ENCODE results near the gene PLD6.

The PLD6 gene

DNA sequence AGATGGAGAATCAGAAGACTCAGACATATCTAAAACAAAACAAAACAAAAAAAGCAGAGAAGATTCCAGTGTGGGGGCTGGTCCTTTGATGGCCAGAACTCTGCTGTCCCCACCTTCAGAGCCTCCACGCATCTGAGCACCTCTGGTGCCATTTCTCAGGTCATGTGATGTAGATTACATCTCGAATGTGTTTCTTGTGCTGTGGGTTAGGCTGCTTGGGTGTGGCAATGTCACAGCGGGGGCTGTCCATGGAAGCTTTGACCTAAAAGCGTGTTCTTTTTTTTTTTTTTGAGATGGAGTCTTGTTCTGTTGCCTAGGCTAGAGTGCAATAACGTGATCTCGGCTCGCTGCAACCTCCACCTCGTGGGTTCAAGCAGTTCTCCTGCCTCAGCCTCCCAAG is 51.2 kb downstream of the PLD6 start:
- Histone ChIP-seq H3K9me3 (ENCODE audit: control insufficient read depth in 5 of 5, low read length in 5 of 5) (no peaks in the 10 kb centered on the region), H3K4me1 (ENCODE audit: control insufficient read depth in 5 of 5, insufficient read depth in 5 of 5, low read length in 5 of 5) (peaks cover 9 to 31% (median 25%) of the 10 kb centered on the region in 5 donors), H3K36me3 (ENCODE audit: control insufficient read depth in 5 of 5, insufficient read depth in 5 of 5, low read length in 5 of 5) (peaks cover 0 to 90% (median 86%) of the 10 kb centered on the region in 5 donors), H3K27me3 (ENCODE audit: control insufficient read depth in 5 of 5, insufficient read depth in 4 of 5, low read length in 5 of 5) (no peaks in the 10 kb centered on the region), H3K9ac (ENCODE audit: low read length in 5 of 5) (no peak overlapping the region), H3K27ac (ENCODE audit: low read depth, low read length) (no peak overlapping the region), H3K4me3 (ENCODE audit: low read depth in 1 of 5, low read length in 5 of 5) (no peak overlapping the region)

- H3K27ac ChIP-seq (ENCODE audit: low read depth, low read length) = no peak overlapping the region
- no peak overlapping the region for H3K9ac ChIP-seq (ENCODE audit: low read length in 5 of 5)
- peaks cover 9 to 31% (median 25%) of the 10 kb centered on the region in 5 donors for H3K4me1 ChIP-seq (ENCODE audit: control insufficient read depth in 5 of 5, insufficient read depth in 5 of 5, low read length in 5 of 5)
- H3K9me3 ChIP-seq (ENCODE audit: control insufficient read depth in 5 of 5, low read length in 5 of 5) = no peaks in the 10 kb centered on the region
- no peaks in the 10 kb centered on the region for H3K27me3 ChIP-seq (ENCODE audit: control insufficient read depth in 5 of 5, insufficient read depth in 4 of 5, low read length in 5 of 5)
- H3K4me3 ChIP-seq (ENCODE audit: low read depth in 1 of 5, low read length in 5 of 5) = no peak overlapping the region
- peaks cover 0 to 90% (median 85%) of the 10 kb centered on the region in 5 donors for H3K36me3 ChIP-seq (ENCODE audit: control insufficient read depth in 5 of 5, insufficient read depth in 5 of 5, low read length in 5 of 5)
Observed at GRCh38 chr17:17154556-17154955, 51.6 kb downstream of the PLD6 start.

- Histone ChIP-seq H3K4me1 (ENCODE audit: control insufficient read depth in 5 of 5, insufficient read depth in 5 of 5, low read length in 5 of 5) (peaks cover 9 to 31% (median 25%) of the 10 kb centered on the region in 5 donors), H3K27ac (ENCODE audit: low read depth, low read length) (no peak overlapping the region), H3K9ac (ENCODE audit: low read length in 5 of 5) (no peak overlapping the region), H3K4me3 (ENCODE audit: low read depth in 1 of 5, low read length in 5 of 5) (no peak overlapping the region), H3K9me3 (ENCODE audit: control insufficient read depth in 5 of 5, low read length in 5 of 5) (no peaks in the 10 kb centered on the region), H3K36me3 (ENCODE audit: control insufficient read depth in 5 of 5, insufficient read depth in 5 of 5, low read length in 5 of 5) (peaks cover 1 to 86% (median 78%) of the 10 kb centered on the region in 5 donors), H3K27me3 (ENCODE audit: control insufficient read depth in 5 of 5, insufficient read depth in 4 of 5, low read length in 5 of 5) (no peaks in the 10 kb centered on the region)
Observed at GRCh38 chr17:17153709-17154108, 52.4 kb downstream of the PLD6 start.

DNA sequence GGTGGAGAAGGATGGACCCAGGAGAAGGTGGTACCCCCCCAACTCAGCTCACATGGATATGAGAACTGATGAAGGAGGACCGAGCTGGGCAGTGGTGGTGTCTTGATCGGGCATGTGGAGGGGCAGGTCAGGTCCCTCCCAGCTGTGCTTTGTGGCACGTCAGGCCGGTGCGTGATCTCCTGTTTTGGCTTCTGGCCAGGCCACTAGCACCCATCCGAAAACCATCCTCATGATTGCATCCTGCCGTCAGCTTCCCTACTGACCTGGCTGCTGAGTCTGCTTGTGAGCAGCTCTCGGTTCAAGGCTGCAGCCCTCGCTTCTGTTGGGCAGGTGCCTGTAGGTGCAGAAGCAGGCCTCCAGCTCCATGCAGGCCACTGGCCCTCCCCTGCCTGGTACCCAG is 53.1 kb downstream of the PLD6 start:
- H3K9ac ChIP-seq (ENCODE audit: low read length in 5 of 5) = no peak overlapping the region
- H3K27ac ChIP-seq (ENCODE audit: low read depth, low read length) = peak overlapping the region; percentile 90
- no peaks in the 10 kb centered on the region for H3K27me3 ChIP-seq (ENCODE audit: control insufficient read depth in 5 of 5, insufficient read depth in 4 of 5, low read length in 5 of 5)
- peaks cover 9 to 31% (median 25%) of the 10 kb centered on the region in 5 donors for H3K4me1 ChIP-seq (ENCODE audit: control insufficient read depth in 5 of 5, insufficient read depth in 5 of 5, low read length in 5 of 5)
- H3K4me3 ChIP-seq (ENCODE audit: low read depth in 1 of 5, low read length in 5 of 5) = no peak overlapping the region
- no peaks in the 10 kb centered on the region for H3K9me3 ChIP-seq (ENCODE audit: control insufficient read depth in 5 of 5, low read length in 5 of 5)
- peaks cover 4 to 84% (median 73%) of the 10 kb centered on the region in 5 donors for H3K36me3 ChIP-seq (ENCODE audit: control insufficient read depth in 5 of 5, insufficient read depth in 5 of 5, low read length in 5 of 5)

DNA sequence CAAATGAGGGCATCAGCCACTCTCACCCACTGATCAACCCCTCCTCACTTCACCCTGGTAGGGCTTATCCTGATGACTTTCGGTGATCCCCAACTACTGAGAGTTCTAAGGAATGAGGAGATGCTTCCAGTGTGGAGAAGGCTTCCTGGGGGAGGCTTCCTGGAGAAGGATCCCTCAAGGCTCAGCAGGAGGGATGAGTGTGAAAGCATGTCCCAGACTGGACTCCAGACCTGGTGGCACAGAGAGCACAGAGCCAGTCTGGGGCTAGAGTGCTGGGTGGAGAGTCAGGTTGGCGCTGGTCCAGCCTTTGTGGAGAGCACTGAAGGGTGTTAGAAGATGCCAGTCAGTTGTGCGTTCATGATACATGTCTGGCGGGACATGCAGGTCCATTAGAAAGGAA is 53.7 kb downstream of the PLD6 start:
- Histone ChIP-seq H3K4me1 (ENCODE audit: control insufficient read depth in 5 of 5, insufficient read depth in 5 of 5, low read length in 5 of 5) (peaks cover 9 to 31% (median 25%) of the 10 kb centered on the region in 5 donors), H3K36me3 (ENCODE audit: control insufficient read depth in 5 of 5, insufficient read depth in 5 of 5, low read length in 5 of 5) (peaks cover 4 to 87% (median 76%) of the 10 kb centered on the region in 5 donors), H3K27me3 (ENCODE audit: control insufficient read depth in 5 of 5, insufficient read depth in 4 of 5, low read length in 5 of 5) (no peaks in the 10 kb centered on the region), H3K4me3 (ENCODE audit: low read depth in 1 of 5, low read length in 5 of 5) (no peak overlapping the region), H3K27ac (ENCODE audit: low read depth, low read length) (peak overlapping the region; percentile 90), H3K9ac (ENCODE audit: low read length in 5 of 5) (peak overlapping the region in 2 of 5 donors; percentile 19 to 23), H3K9me3 (ENCODE audit: control insufficient read depth in 5 of 5, low read length in 5 of 5) (no peaks in the 10 kb centered on the region)

DNA sequence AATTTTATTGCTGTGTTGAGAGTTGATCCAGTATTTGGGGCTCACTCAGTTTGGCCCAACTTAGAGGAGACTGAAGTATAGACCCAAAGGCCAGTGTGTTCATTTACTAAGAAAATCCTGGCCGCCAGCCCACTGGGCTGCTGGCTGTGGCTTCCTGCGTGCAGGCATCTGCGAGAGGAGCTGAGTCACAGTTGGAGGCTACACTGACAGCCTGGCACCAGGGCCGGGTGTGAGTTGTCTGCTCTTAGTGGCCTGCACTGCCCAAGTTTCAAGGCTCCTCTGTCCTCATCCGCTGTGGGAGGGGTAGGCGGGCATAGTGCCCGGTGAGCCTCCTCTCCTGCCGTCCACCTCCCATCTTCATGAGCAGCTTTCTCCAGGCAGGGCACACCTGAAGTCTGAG is 54.2 kb downstream of the PLD6 start:
- Histone ChIP-seq H3K4me3 (ENCODE audit: low read depth in 1 of 5, low read length in 5 of 5) (no peak overlapping the region), H3K9me3 (ENCODE audit: control insufficient read depth in 5 of 5, low read length in 5 of 5) (no peaks in the 10 kb centered on the region), H3K27me3 (ENCODE audit: control insufficient read depth in 5 of 5, insufficient read depth in 4 of 5, low read length in 5 of 5) (no peaks in the 10 kb centered on the region), H3K27ac (ENCODE audit: low read depth, low read length) (peak overlapping the region; percentile 90), H3K36me3 (ENCODE audit: control insufficient read depth in 5 of 5, insufficient read depth in 5 of 5, low read length in 5 of 5) (peaks cover 4 to 87% (median 76%) of the 10 kb centered on the region in 5 donors), H3K4me1 (ENCODE audit: control insufficient read depth in 5 of 5, insufficient read depth in 5 of 5, low read length in 5 of 5) (peaks cover 9 to 31% (median 25%) of the 10 kb centered on the region in 5 donors), H3K9ac (ENCODE audit: low read length in 5 of 5) (peak overlapping the region in 2 of 5 donors; percentile 19 to 38)

DNA sequence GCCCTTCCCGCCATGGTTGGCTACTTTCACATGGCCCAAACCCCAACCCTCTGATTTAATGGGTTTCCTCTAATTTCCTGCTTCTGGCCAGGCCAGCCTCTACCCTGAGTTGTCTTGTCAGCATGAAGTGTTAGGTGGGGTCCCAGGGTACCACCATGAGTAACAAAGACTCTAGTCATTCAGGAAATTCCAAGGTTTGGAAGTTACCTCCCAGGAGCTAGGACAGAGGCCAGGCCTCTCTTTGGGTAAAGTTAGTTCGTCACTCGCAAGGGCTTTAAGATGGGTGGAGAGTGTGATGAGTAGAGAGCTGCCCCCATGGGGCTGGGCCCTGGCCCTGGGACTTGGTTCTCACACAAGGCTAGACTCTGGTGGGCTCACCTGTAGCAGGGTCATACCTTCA is 54.6 kb downstream of the PLD6 start:
- Histone ChIP-seq H3K27me3 (ENCODE audit: control insufficient read depth in 5 of 5, insufficient read depth in 4 of 5, low read length in 5 of 5) (no peaks in the 10 kb centered on the region), H3K4me1 (ENCODE audit: control insufficient read depth in 5 of 5, insufficient read depth in 5 of 5, low read length in 5 of 5) (peaks cover 9 to 29% (median 25%) of the 10 kb centered on the region in 5 donors), H3K9me3 (ENCODE audit: control insufficient read depth in 5 of 5, low read length in 5 of 5) (no peaks in the 10 kb centered on the region), H3K9ac (ENCODE audit: low read length in 5 of 5) (peak overlapping the region in 1 of 5 donors; percentile 38), H3K4me3 (ENCODE audit: low read depth in 1 of 5, low read length in 5 of 5) (no peak overlapping the region), H3K36me3 (ENCODE audit: control insufficient read depth in 5 of 5, insufficient read depth in 5 of 5, low read length in 5 of 5) (peaks cover 4 to 87% (median 76%) of the 10 kb centered on the region in 5 donors), H3K27ac (ENCODE audit: low read depth, low read length) (peak overlapping the region; percentile 90)

GRCh38 chr17:17151055-17151454 is 55.1 kb downstream of the PLD6 start:
- peaks cover 9 to 25% (median 21%) of the 10 kb centered on the region in 5 donors for H3K4me1 ChIP-seq (ENCODE audit: control insufficient read depth in 5 of 5, insufficient read depth in 5 of 5, low read length in 5 of 5)
- H3K9me3 ChIP-seq (ENCODE audit: control insufficient read depth in 5 of 5, low read length in 5 of 5) = no peaks in the 10 kb centered on the region
- H3K9ac ChIP-seq (ENCODE audit: low read length in 5 of 5) = peak overlapping the region in 1 of 5 donors; percentile 38
- peaks cover 4 to 87% (median 76%) of the 10 kb centered on the region in 5 donors for H3K36me3 ChIP-seq (ENCODE audit: control insufficient read depth in 5 of 5, insufficient read depth in 5 of 5, low read length in 5 of 5)
- no peak overlapping the region for H3K4me3 ChIP-seq (ENCODE audit: low read depth in 1 of 5, low read length in 5 of 5)
- no peaks in the 10 kb centered on the region for H3K27me3 ChIP-seq (ENCODE audit: control insufficient read depth in 5 of 5, insufficient read depth in 4 of 5, low read length in 5 of 5)
- H3K27ac ChIP-seq (ENCODE audit: low read depth, low read length) = peak overlapping the region; percentile 90
